Mesendoderm (in vitro differentiated cells): Measurements from ENCODE around the gene TRIM8.

Source experiments
- DNase-seq: peaks from one replicate; pipeline ENCODE4 v3.0.0; 2013
- H2AK5ac ChIP-seq: 2 replicates; pipeline ENCODE4 v1.6.1; 2013; ENCODE audit warnings: low read length, inconsistent platforms
- H2BK120ac ChIP-seq: 2 replicates; pipeline ENCODE4 v1.6.1; 2013; ENCODE audit warnings: low read depth, mild to moderate bottlenecking, low read length, moderate library complexity, mixed read lengths
- H2BK15ac ChIP-seq: replicated peaks from 2 replicates; pipeline ENCODE4 v1.6.1; 2013; ENCODE audit warnings: low read depth, mild to moderate bottlenecking, moderate library complexity
- H2BK5ac ChIP-seq: 2 replicates; pipeline ENCODE4 v1.6.1; 2013; ENCODE audit warnings: low read length, inconsistent platforms
- H3K18ac ChIP-seq: 2 replicates; pipeline ENCODE4 v1.6.1; 2013; ENCODE audit warnings: mild to moderate bottlenecking, low read length, mixed read lengths
- H3K23ac ChIP-seq: one replicate; pipeline ENCODE4 v1.6.1; 2013; ENCODE audit warnings: low read length
- H3K27ac ChIP-seq: 2 replicates; pipeline ENCODE4 v1.5.1; 2013; ENCODE audit warnings: low read depth, mild to moderate bottlenecking, inconsistent platforms, low read length, moderate library complexity
- H3K27me3 ChIP-seq: 2 replicates; pipeline ENCODE4 v1.6.1; 2013; ENCODE audit warnings: low read length, control low read depth, mild to moderate bottlenecking, inconsistent platforms; ENCODE audit not compliant: insufficient read depth, poor library complexity
- H3K36me3 ChIP-seq: 2 replicates; pipeline ENCODE4 v1.6.1; 2013; ENCODE audit warnings: low read length, inconsistent platforms; ENCODE audit not compliant: control insufficient read depth, insufficient read depth
- H3K4ac ChIP-seq: one replicate; pipeline ENCODE4 v1.6.1; 2013; ENCODE audit warnings: low read depth, mild to moderate bottlenecking, low read length, moderate library complexity
- H3K4me1 ChIP-seq: 2 replicates; pipeline ENCODE4 v1.6.1; 2013; ENCODE audit warnings: low read depth, low read length, inconsistent platforms; ENCODE audit not compliant: control insufficient read depth
- H3K4me2 ChIP-seq: 2 replicates; pipeline ENCODE4 v1.6.1; 2013; ENCODE audit warnings: low read length
- H3K4me3 ChIP-seq: 2 replicates; pipeline ENCODE4 v1.5.1; 2013; ENCODE audit warnings: mild to moderate bottlenecking, low read length
- H3K56ac ChIP-seq: one replicate; pipeline ENCODE4 v1.6.1; 2013; ENCODE audit warnings: low read length
- H3K79me1 ChIP-seq: 2 replicates; pipeline ENCODE4 v1.6.1; 2013; ENCODE audit warnings: low read length, inconsistent platforms
- H3K79me2 ChIP-seq: 2 replicates; pipeline ENCODE4 v1.6.1; 2013; ENCODE audit warnings: mild to moderate bottlenecking, low read length; ENCODE audit not compliant: control insufficient read depth, insufficient read depth
- H3K9ac ChIP-seq: 2 replicates; pipeline ENCODE4 v1.6.1; 2013; ENCODE audit warnings: low read length, inconsistent platforms
- H4K5ac ChIP-seq: one replicate; pipeline ENCODE4 v1.6.1; 2013; ENCODE audit warnings: low read length
- H4K8ac ChIP-seq: one replicate; pipeline ENCODE4 v1.6.1; 2013; ENCODE audit warnings: low read depth, mild to moderate bottlenecking, control low read depth, low read length, moderate library complexity
- WGBS: extraction: QIAGEN DNeasy Blood & Tissue Kit; methylation state at CpG from one replicate; pipeline ENCODE4 v1.1.7; 2013; ENCODE audit warnings: low lambda C conversion rate, missing lambda C conversion rate; ENCODE audit not compliant: insufficient coverage; ENCODE audit errors: extremely low coverage; 5-methylcytosine and 5-hydroxymethylcytosine counted together

TRIM8 gene

GRCh38 chr10:102675011-102675665 is 30.9 kb downstream of the TRIM8 start:
- Histone ChIP-seq H3K79me1 (no peaks in the 10 kb centered on the region), H2BK120ac (no peak overlapping the region), H3K23ac (no peak overlapping the region), H3K4me2 (no peak overlapping the region), H3K4me1 (peaks cover 20% of the 10 kb centered on the region), H3K4ac (no peak overlapping the region), H3K18ac (no peak overlapping the region), H3K27me3 (no peaks in the 10 kb centered on the region), H3K27ac (peak overlapping the region; percentile 46), H3K56ac (no peak overlapping the region), H2BK5ac (no peak overlapping the region), H4K8ac (no peak overlapping the region), H2AK5ac (no peak overlapping the region), H3K9ac (peak overlapping the region; percentile 1), H3K36me3 (no peaks in the 10 kb centered on the region), H3K79me2 (no peaks in the 10 kb centered on the region), H3K4me3 (no peak overlapping the region), H4K5ac (no peak overlapping the region), H2BK15ac (no peak overlapping the region)
- no CpG with 5 or more reads among the region's 8 CpGs for WGBS
- no peak for DNase-seq

GRCh38 chr10:102675666-102676533 is 31.6 kb downstream of the TRIM8 start:
- no peak overlapping the region for H3K56ac ChIP-seq
- H3K9ac ChIP-seq = peak overlapping the region; percentile 38
- no peak overlapping the region for H2BK120ac ChIP-seq
- H3K18ac ChIP-seq = no peak overlapping the region
- H4K8ac ChIP-seq = no peak overlapping the region
- DNase-seq = no peak
- H3K4me3 ChIP-seq = no peak overlapping the region
- no peak overlapping the region for H3K4me2 ChIP-seq
- H2BK5ac ChIP-seq = no peak overlapping the region
- H4K5ac ChIP-seq = no peak overlapping the region
- H3K23ac ChIP-seq = no peak overlapping the region
- no peaks in the 10 kb centered on the region for H3K79me1 ChIP-seq
- peaks cover 16% of the 10 kb centered on the region for H3K4me1 ChIP-seq
- no CpG with 5 or more reads among the region's 16 CpGs for WGBS
- H3K27ac ChIP-seq = peak overlapping the region; percentile 46
- H3K27me3 ChIP-seq = no peaks in the 10 kb centered on the region
- H2BK15ac ChIP-seq = no peak overlapping the region
- no peak overlapping the region for H3K4ac ChIP-seq
- no peaks in the 10 kb centered on the region for H3K36me3 ChIP-seq
- no peak overlapping the region for H2AK5ac ChIP-seq
- H3K79me2 ChIP-seq = no peaks in the 10 kb centered on the region

GRCh38 chr10:102676534-102677315 is 32.4 kb downstream of the TRIM8 start:
- no peak for DNase-seq
- Histone ChIP-seq H3K18ac (no peak overlapping the region), H3K9ac (no peak overlapping the region), H3K4ac (no peak overlapping the region), H2BK120ac (no peak overlapping the region), H3K4me3 (no peak overlapping the region), H3K4me2 (no peak overlapping the region), H3K56ac (no peak overlapping the region), H3K79me1 (no peaks in the 10 kb centered on the region), H2BK5ac (no peak overlapping the region), H3K79me2 (no peaks in the 10 kb centered on the region), H3K4me1 (peaks cover 16% of the 10 kb centered on the region), H2BK15ac (no peak overlapping the region), H3K27ac (no peak overlapping the region), H4K5ac (no peak overlapping the region), H2AK5ac (no peak overlapping the region), H4K8ac (no peak overlapping the region), H3K27me3 (no peaks in the 10 kb centered on the region), H3K23ac (peak overlapping the region; percentile 68), H3K36me3 (no peaks in the 10 kb centered on the region)
- WGBS = no CpG with 5 or more reads among the region's 9 CpGs

- H3K4me2 ChIP-seq = no peak overlapping the region
- no peaks in the 10 kb centered on the region for H3K79me2 ChIP-seq
- H3K18ac ChIP-seq = no peak overlapping the region
- H2AK5ac ChIP-seq = no peak overlapping the region
- no peak overlapping the region for H3K27ac ChIP-seq
- no peak overlapping the region for H2BK5ac ChIP-seq
- no peak overlapping the region for H2BK15ac ChIP-seq
- no CpG with 5 or more reads among the region's 9 CpGs for WGBS
- DNase-seq = no peak
- no peak overlapping the region for H3K4ac ChIP-seq
- H3K36me3 ChIP-seq = no peaks in the 10 kb centered on the region
- peaks cover 16% of the 10 kb centered on the region for H3K4me1 ChIP-seq
- H3K9ac ChIP-seq = no peak overlapping the region
- H4K5ac ChIP-seq = no peak overlapping the region
- no peaks in the 10 kb centered on the region for H3K79me1 ChIP-seq
- H3K23ac ChIP-seq = no peak overlapping the region
- peak overlapping the region; percentile 45 for H3K56ac ChIP-seq
- H4K8ac ChIP-seq = no peak overlapping the region
- H3K27me3 ChIP-seq = no peaks in the 10 kb centered on the region
- no peak overlapping the region for H2BK120ac ChIP-seq
- no peak overlapping the region for H3K4me3 ChIP-seq
Observed at GRCh38 chr10:102677331-102678067, 33.2 kb downstream of the TRIM8 start.

GRCh38 chr10:102678068-102678400 is 33.8 kb downstream of the TRIM8 start:
- Histone ChIP-seq H3K27me3 (no peaks in the 10 kb centered on the region), H3K79me2 (no peaks in the 10 kb centered on the region), H3K27ac (no peak overlapping the region), H3K4me3 (no peak overlapping the region), H3K18ac (no peak overlapping the region), H3K4me1 (peaks cover 16% of the 10 kb centered on the region), H4K5ac (no peak overlapping the region), H3K4me2 (no peak overlapping the region), H3K4ac (no peak overlapping the region), H3K9ac (no peak overlapping the region), H2BK15ac (no peak overlapping the region), H3K79me1 (no peaks in the 10 kb centered on the region), H2AK5ac (no peak overlapping the region), H3K36me3 (no peaks in the 10 kb centered on the region), H2BK5ac (no peak overlapping the region), H3K23ac (no peak overlapping the region), H4K8ac (no peak overlapping the region), H3K56ac (peak overlapping the region; percentile 35), H2BK120ac (no peak overlapping the region)
- WGBS = no CpG with 5 or more reads among the region's 9 CpGs
- no peak for DNase-seq
